ENCODE results near the gene DRAM1. TPM values are rescaled to one million over a fixed set of nuclear protein-coding genes. Genes with fewer than 3 reads are reported as not detected.
"Not testable (repeated sequence)": the region's sequence is repeated elsewhere in the genome, so short reads cannot be mapped to it uniquely, and the experiment has no call there.

The DRAM1 gene
- 23.6 and 26.8 TPM in 2 replicates for total RNA-seq

- peak; percentile 93 to 94 for DNase-seq (ENCODE audit: low read depth in 2 of 2)
Observed at GRCh38 chr12:101876861-101877805, at the start of gene DRAM1. Gene DRAM1 (plus strand): TSS chr12:101877580. CDS start chr12:101877790, 210 bp downstream.

- no peak for DNase-seq (ENCODE audit: low read depth in 2 of 2)
Observed at GRCh38 chr12:101828463-101829196, 48.8 kb upstream of the DRAM1 start.

- DNase-seq (ENCODE audit: low read depth in 2 of 2): no peak
Observed at GRCh38 chr12:101829639-101830366, 47.6 kb upstream of the DRAM1 start.

GRCh38 chr12:101830367-101831325, 46.7 kb upstream of the DRAM1 start, which contains the start of gene GNPTAB:
Gene GNPTAB (minus strand): TSS chr12:101830959. CDS start chr12:101830675, 284 bp downstream.
- DNase-seq (ENCODE audit: low read depth in 2 of 2): peak; percentile 96 to 97

- DNase-seq (ENCODE audit: low read depth in 2 of 2): no peak
Observed at GRCh38 chr12:101832030-101832429, 45.4 kb upstream of the DRAM1 start.

GRCh38 chr12:101838628-101839323, 38.6 kb upstream of the DRAM1 start:
- DNase-seq (ENCODE audit: low read depth in 2 of 2): no peak

GRCh38 chr12:101839324-101840283, 37.8 kb upstream of the DRAM1 start:
- peak; percentile 78 for DNase-seq (ENCODE audit: low read depth in 2 of 2)

- DNase-seq (ENCODE audit: low read depth in 2 of 2): no peak
Observed at GRCh38 chr12:101841069-101841468, 36.3 kb upstream of the DRAM1 start.

- no peak for DNase-seq (ENCODE audit: low read depth in 2 of 2)
Observed at GRCh38 chr12:101845137-101845711, 32.2 kb upstream of the DRAM1 start.

- DNase-seq (ENCODE audit: low read depth in 2 of 2): no peak
Observed at GRCh38 chr12:101847325-101847724, 30.1 kb upstream of the DRAM1 start.

GRCh38 chr12:101850199-101850598, 27.2 kb upstream of the DRAM1 start:
- DNase-seq (ENCODE audit: low read depth in 2 of 2): no peak

GRCh38 chr12:101852998-101853397, 24.4 kb upstream of the DRAM1 start:
- DNase-seq (ENCODE audit: low read depth in 2 of 2): no peak

GRCh38 chr12:101854747-101855146, 22.6 kb upstream of the DRAM1 start:
- no peak for DNase-seq (ENCODE audit: low read depth in 2 of 2)

- peak in 1 of 2 donors; percentile 18 for DNase-seq (ENCODE audit: low read depth in 2 of 2)
Observed at GRCh38 chr12:101855364-101855884, 22.0 kb upstream of the DRAM1 start.

GRCh38 chr12:101855976-101856375, 21.4 kb upstream of the DRAM1 start:
- DNase-seq (ENCODE audit: low read depth in 2 of 2): no peak

- DNase-seq (ENCODE audit: low read depth in 2 of 2): not testable (repeated sequence)
Observed at GRCh38 chr12:101856614-101857013, 20.8 kb upstream of the DRAM1 start.

GRCh38 chr12:101857043-101857558, 20.3 kb upstream of the DRAM1 start:
- peak; percentile 60 to 73 for DNase-seq (ENCODE audit: low read depth in 2 of 2)

- no peak for DNase-seq (ENCODE audit: low read depth in 2 of 2)
Observed at GRCh38 chr12:101858361-101858760, 19.0 kb upstream of the DRAM1 start.

Data from lung microvascular endothelial cell (primary cell).